Glomerular visceral epithelial cell (primary cell): ENCODE measurements around the gene CDKN2C.

Source experiments
- DNase-seq: peaks from one replicate; pipeline ENCODE4 v3.0.0-alpha.2; 2016; ENCODE audit errors: extremely low spot score

The CDKN2C gene

DNA sequence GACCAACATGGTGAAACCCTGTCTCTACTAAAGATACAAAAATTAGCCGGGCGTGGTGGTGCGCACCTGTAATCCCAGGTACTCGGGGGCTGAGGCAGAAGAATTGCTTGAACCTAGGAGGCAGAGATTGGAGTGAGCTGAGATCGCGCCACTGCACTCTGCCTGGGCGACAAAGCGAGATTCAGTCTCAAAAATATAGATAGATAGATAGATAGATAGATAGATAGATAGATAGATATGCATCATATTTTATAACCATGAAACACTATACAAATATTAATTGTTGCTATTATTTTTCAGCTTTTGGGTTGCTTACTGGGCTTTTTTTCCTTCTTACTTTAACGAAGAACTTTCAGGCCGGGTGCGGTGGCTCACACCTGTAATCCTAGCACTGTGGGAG lies 5.2 kb upstream of the CDKN2C start:
- DNase-seq, result no peak

DNA sequence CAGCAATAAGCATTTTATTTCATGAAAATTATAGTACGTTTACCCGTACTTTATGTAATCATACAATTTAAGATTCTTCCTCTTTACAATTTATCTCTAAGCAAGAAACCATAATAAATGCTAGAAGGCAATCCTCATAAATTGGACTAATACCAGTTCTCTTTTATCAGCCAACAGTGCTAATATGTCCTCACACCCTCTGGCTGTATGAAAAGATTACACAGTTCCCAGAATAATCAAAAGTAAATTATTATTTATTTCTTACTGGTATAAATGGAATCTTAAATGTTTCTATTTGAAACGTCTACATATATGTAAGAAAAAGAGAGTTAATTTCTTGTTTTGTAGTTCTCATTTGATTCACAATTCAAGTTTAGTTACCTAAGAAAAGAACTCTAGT lies 3.1 kb upstream of the CDKN2C start:
- DNase-seq, result no peak

DNA sequence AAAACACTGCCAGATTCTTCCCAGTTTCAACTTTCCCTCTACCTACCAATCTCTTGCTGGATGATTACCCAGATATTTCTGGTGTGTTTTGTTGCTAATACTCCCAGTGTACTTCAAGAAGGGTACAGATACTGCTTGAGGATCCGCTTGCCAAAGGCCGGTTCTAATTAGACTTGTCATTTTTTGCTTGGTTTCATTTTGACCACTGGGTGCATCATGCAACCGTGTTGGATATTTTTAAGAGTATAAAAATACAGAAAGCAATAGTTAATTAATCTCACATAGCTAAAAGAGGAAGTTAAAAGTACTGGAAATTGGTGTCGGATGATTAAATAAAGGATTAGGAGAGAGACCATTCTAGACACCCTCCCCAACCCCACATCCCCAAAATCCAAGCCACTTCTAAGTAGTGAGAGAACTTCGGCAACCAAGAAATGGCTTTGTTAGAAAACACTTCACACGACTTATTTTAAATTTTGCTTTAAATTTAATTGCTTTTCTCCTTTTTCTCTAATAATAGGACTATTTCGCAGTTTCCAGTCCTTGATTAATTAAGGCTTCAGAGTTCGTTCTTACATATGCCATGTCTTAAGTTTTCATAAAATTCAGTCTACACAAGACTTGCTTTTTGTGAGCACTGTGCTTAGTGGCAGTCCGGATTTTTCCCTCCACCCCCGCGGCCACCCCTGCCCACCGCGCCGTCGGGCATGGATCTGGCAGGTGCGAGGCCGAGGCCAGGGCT lies 2.5 kb upstream of the CDKN2C start:
- no peak for DNase-seq

DNA sequence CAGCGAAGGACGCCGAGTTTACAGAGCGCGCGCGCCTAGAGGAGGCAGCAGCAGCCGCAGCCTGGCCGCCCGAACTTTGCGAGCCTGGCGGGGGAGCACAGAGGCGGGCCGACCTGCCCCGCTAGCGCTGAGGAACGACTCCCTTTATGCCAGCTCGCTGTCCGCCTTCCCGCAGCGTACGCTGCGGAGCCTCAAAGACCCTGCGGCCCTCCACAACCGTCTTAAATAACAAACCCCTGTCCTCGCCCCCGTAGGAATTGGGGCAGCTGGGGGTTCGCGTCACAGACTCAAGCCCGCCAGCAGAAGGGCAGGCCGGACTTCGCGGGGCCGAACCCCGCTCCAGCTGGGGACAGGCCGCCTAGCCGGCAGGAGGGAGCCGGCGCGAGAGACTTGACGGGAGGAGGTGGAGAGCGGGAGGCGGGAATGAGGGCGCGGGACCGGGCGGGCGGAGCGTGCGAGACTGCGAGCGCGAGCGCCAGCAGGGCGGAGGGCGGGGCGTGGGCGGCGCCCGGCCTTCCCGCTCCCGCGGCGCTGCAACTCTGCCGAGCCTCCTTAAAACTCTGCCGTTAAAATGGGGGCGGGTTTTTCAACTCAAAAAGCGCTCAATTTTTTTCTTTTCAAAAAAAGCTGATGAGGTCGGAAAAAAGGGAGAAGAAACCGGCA lies 1.8 kb upstream of the CDKN2C start:
- peak; percentile 95 for DNase-seq

DNA sequence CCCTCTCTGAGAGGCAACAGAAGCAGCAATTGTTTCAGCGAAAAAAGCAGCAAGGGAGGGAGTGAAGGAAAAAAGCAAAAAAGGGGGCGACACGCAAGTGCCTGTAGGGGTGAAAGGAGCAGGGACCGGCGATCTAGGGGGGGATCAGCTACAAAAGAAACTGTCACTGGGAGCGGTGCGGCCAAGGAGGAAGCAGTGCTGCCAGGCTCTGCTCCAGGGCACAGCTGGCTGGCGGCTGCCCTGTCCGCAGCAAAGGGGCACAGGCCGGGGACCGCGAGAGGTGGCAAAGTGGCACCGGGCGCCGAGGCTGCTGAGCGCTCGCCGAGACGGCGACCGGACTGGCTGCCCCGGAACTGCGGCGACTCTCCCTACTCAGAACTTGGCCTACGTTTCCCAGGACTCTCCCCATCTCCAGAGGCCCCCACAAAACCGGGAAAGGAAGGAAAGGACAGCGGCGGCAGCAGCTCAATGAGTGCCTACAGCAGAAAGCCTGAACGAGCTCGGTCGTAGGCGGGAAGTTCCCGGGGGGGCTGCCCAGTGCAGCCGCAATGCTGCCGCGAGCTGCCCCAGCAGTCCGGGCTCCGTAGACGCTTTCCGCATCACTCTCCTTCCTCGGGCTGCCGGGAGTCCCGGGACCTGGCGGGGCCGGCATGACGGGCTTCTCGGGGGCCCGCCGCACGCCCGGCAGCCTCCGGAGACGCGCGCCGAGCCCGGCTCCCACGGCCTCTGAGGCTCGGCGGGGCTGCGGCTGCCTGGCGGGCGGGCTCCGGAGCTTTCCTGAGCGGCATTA lies 1.0 kb upstream of the CDKN2C start:
- DNase-seq, result no peak

DNA sequence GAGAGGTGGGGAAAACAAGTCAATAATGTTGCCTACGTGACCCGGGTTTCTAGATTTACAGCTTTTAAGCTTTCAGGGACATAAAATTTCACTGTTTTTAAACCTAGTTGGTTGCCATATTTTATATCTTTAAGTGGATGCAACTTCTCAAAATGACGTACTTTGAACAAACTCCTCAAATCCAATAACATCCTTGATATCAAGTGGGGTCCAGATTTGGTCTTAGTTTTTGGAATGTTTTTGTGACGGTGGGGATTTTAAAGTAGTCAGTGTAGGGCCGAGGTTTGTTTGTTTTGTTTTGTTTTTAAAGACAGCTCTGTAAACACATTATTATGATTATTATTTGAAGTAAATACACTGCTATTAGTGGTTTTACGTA lies 453 bp downstream of the CDKN2C start:
- no peak for DNase-seq

DNA sequence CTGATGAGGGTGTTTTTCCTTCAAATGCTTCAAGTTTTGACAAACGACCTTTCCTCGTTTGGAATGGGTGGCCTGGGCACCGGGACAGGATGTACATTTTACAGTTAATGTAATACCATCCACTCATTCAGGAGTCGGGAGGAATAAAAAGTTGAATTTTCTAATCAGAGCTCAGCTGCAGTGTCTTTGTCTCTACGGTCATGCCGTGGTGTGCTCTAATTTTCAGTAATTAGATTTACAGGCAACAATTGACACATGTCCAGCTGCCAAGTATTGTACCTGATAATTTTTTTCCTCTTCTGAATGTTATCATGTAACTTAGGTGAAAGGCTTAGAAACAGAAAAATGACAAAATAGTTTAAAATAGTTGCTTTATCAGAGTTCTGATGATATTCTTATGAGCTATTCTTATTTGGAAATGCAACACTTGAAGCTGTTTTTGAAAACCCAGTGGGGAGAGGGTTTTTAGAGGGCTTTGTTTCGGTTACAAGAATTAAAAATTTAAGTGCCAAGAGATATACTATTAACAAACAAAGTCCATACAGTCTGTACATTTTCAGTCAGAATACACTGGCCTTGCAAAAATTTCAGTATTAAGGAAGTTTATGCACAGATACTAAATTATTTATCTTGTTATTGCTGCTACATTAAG lies 1.0 kb downstream of the CDKN2C start:
- DNase-seq, result no peak

DNA sequence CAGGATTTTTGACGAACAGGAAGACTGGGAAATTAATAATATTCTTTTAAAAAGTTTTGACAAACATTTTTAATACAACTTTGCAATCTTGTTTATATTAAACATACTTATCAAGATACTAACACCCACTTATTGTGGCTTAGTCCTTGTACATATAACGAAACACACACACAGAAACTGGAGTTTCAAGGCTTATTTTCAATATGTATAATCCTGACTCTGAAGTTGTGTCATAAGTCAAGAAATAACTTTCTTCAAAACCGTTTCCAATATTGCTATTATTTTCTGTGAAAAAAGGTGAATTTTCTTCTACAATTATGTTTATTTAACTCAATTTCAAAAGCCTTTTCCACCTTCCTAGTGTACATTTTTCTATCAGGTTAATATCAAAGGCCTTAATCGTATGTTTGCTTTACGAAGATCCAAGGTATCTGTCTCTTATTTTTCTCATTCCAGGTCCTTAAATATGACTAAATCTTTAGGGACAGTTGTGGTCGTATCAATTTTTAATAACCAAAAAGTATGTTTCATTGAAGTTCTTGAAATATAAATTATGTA lies 1.8 kb downstream of the CDKN2C start:
- no peak for DNase-seq

DNA sequence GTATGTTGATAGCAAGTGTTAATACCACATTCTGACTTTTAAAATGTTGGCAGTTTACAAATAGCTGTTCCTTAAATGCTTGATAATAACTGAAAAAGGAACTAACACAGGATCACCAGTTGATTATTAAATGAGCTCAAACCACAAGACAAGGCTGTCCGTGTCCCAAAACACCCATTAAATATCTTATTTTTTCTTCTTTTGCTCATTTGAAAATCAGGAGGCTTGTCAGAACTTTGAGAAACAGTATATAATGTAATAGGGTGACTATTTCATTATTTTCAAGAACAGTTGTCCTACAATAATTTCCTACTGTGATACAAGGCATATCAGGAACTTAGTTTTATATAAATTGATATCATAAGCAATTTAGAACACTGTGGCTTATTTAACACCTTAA lies 2.7 kb downstream of the CDKN2C start:
- no peak for DNase-seq

DNA sequence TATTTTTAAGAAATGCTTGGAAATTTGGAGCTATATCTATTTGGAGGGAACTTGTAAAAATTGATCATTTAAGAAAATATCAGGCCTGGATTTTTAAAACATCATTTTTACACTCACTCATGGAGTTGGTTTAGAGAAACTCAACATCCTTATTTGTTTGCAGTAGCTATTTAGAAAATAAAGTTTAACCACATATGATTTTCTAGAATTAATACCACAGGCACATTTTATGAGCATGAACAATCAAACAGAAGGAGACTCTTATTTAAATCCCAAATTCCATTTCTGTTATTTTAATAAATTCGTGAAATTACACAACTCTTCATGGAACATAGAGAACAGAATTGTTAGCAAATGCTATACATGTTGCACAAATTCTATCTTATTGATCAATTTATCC lies 3.2 kb downstream of the CDKN2C start:
- no peak for DNase-seq

DNA sequence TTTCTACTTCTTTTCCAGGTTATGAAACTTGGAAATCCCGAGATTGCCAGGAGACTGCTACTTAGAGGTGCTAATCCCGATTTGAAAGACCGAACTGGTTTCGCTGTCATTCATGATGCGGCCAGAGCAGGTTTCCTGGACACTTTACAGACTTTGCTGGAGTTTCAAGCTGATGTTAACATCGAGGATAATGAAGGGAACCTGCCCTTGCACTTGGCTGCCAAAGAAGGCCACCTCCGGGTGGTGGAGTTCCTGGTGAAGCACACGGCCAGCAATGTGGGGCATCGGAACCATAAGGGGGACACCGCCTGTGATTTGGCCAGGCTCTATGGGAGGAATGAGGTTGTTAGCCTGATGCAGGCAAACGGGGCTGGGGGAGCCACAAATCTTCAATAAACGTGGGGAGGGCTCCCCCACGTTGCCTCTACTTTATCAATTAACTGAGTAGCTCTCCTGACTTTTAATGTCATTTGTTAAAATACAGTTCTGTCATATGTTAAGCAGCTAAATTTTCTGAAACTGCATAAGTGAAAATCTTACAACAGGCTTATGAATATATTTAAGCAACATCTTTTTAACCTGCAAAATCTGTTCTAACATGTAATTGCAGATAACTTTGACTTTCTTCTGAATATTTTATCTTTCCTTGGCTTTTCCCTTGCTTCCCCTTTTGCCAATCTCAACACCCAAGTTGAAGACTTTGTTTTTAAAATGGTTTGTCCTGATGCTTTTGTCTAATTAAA lies 4.0 kb downstream of the CDKN2C start:
- DNase-seq, result no peak

DNA sequence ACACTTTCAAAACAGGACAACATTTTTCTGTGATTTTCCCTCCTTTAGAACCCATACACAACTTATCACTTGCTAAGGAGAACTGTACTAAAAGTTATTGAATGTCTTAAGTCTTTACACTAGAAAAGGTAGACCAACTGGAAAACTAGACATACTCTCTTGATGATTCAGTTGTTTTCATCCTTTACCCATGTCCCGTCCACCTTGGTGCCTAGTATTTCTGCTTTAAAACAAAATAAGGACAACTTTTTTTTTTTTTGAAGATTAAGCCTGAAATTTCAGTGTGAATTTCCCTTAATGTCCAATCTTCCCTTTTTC lies 4.5 kb downstream of the CDKN2C start:
- DNase-seq, result no peak

DNA sequence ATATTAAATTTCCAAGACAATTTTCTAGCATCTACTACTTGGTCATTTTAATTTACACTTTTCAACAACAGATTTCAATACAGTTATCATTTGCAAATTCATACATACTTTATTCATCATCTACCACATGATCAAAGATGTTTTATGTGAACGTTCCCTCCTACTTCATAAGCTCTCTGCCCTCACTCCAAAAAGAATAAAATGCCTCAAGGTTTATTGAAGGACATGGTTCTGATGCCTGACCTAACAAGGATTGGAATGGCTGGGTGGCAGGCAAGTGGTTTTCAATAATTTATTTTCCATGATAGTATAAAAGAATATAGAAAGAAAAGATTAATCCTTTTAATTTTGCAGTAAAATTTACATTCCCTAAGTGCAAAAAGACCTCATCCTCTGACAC lies 5.4 kb downstream of the CDKN2C start:
- no peak for DNase-seq

DNA sequence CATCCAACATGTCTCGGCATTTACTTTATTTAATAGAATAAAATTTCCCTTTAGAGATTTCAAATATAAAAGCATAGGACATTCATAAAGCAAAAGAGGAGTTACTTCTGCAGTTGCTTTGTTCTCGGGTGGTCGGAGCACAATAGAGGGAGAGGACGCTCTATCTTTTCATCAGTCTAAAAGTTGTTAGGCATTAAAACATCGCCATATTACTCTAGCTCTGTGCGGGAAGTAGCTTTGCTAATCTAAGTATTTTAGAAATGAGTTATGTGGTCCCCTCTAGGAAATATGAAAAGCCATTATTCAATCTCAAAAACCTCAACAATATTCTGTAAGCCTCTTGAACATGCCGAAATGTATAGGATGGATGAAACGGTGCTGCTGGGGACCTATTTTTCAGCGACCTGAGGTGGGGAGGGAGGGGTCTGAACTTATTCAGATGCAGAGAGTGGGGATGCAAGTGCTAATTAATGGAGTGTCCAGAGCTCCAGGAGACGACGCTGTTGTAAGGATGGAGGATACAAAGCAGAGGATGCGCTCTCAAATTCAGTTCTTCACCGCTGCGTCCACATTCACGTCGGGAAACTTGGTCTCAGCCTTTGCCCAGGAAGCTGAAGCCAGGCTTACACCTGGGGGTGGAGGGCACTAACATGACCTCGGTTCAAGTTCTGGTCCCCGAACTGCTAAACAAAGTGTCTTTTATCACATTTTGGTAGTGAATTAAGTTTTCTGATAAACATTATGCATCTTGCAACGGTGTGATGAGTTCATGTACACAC lies 6.3 kb downstream of the CDKN2C start:
- DNase-seq, result no peak

DNA sequence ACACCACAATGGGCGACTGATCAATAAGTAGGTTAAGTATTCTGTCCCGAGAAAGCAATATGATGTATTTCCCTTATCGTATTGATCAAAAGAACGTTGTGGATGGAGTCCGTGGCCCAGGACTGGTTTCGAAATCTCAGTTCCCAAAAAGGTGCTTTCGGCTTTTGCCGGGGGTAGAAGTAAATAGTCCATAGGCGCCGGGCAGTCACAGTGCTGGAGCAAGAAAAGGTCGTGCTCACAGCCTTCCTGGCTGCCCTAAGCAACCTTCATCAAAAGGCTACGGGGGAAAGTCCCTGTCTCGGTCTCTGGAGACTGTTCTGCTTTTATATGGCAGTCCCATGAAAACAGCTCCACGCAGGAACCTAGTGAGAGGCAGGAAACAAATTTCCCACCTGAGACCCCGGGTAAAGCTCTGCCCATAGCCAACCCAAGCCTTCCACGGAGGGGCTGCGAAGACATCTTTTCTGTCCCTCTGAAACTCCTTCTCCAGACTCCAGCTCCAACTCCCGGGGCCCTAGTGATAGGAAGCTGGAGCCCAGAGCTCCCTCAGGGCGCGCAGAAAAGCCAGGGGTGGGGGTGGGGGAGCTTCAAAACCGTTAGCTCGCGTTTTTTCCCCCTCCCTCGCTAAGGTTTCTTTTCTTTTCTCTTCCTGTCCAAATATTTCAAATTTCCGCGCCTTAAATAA lies 7.0 kb downstream of the CDKN2C start:
- DNase-seq, result peak; percentile 76

DNA sequence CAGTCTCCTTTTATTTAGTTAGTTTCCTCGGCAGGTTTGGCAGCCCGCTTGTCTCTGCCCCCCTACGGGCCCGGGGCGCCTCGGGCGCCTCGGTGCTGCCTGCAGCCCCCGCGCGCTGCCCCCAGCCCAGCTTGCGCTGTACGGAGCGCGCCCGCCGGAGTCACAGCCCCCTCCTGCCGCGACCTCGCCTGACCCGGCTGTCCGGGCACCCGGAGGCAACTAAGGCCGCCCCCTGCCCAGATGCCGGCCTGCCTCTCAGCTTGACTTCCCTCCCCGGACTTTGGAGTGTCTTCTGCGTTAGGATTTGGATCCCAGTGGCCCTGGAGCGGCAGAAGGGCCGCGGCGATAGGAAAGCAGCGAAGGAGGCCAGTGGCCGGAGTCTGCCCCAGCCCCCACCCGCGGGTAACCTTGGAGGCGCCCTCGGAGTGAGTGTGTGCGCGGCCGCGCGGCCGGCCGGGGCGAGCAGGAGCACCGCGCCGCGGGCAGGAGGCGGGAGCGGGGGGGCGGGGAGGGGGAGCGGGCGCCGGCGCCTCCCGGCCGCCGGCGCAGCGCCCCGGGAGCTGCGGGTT lies 7.6 kb downstream of the CDKN2C start:
- DNase-seq, result peak; percentile 73

DNA sequence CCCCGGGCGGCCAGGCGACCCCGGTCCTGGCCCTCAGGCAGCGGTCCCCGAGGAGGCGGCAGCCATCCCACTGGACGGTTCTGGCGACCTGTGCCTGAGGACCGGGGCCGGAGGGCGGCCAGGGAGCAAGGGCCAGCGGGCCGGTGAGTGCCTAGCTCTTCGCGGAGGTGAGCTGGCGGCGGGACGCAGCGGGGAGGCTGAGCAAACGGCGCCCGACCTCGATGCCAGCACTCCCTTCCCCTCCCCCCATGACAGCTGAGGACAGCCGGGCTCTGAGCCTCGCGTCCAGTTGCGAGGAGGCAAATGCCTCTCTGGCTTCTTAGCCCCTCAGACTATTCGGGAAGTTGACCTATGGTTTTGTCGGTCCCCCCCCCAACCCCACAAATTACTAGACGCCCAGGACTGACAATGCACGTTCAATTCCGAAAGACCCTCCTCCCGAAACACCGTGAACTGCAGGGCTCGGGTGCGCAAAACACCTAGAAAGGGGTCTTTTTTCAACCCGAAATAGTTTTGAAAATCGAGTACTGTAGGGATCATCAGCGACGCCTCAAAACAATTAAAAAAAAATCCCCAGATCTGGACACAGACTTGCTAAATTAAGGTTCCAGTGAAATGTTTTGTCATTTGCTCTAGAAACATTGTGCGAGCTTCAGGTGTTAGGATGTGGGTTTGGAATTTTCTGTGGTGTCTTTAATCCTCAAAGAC lies 8.3 kb downstream of the CDKN2C start:
- peak; percentile 78 for DNase-seq

DNA sequence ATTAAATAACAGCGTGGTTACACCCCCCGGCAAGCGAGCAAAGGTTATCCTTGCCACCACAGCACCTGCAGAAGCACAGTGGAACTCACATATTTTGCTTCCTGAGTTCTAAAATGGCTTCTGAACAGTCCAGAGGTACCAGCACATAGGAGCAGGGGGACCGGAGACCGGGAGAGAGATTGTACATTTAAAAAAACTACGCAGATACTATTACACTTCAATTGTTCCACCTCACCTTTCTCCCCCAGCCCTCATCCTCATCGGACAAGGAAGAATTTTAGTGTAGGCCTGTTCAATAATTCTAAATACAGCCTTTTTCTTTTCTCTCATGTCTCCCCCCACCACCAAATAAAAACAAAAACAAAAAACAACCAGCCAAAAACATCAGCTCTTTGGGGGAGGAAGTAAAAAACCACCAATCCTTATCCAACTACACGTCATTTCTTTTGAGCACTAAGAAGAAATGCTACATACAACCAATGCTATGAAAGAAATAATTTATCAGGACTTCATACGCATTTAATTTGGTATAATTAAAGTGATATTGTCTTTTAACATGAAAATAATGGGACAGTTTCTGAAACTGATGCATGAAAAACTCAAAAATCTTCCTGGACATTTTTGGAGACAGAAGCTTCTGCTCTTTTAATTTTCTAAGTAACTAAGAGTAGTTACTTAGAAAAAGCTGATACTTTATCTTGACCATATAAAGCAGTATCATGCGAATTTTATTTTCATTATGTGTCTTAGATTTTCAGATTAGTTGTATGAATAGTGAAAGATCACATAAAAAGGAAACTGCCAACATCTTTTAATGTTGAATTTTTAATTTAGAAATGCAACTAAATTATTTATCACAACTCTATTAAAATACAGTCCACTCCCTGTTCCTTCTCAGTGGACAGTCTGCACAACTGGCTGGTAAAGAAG lies 9.1 kb downstream of the CDKN2C start:
- DNase-seq, result peak; percentile 62
